Suprapubic skin (tissue), 3 donors: ENCODE data around the gene SOAT1.
"Not testable (repeated sequence)": the region's sequence is repeated elsewhere in the genome, so short reads cannot be mapped to it uniquely, and the experiment has no call there.

Experiments used
- CTCF ChIP-seq, 2 donors: fragments of 200-600 bp in 1 of 2; fragments of 450-650 bp in 1 of 2; sonication (generic) in 1 of 2; IDR thresholded peaks; one replicate each; pipeline ENCODE4 v1.5.1; 2016 to 2019; ENCODE audit warnings: antibody characterized with exemption in 2 of 2, mild to moderate bottlenecking in 1 of 2, moderate library complexity in 1 of 2
- POLR2AphosphoS5 ChIP-seq, 3 donors: sonication (generic); formaldehyde crosslinking; IDR thresholded peaks; one replicate each; pipeline ENCODE4 v1.6.1; 2017; ENCODE audit warnings: antibody characterized with exemption in 3 of 3

- TF ChIP-seq POLR2AphosphoS5, CTCF (IDR thresholded peaks at IDR 0.05): not testable (repeated sequence)
Measured at GRCh38 chr1:179399399-179399798, 105.8 kb downstream of the SOAT1 start.
